ENCODE data around the gene EYS. TPM values are rescaled to one million over a fixed set of nuclear protein-coding genes. Genes with fewer than 3 reads are reported as not detected.

EYS gene
- total RNA-seq, 1 experiment from 2014 or later = 1.5 TPM

GRCh38 chr6:64665137-64665536, 1041.9 kb downstream of the EYS start:
- ChIA-PET CTCF (no interaction called here), POLR2A (no interaction called here)
- H3K9me3 Mint-ChIP-seq (ENCODE audit: unreplicated experiment) = peaks cover 7% of the 10 kb centered on the region
- BruUV-seq (replicated peaks) = no TSS peak
- no peak overlapping the region for H3K4me3 Mint-ChIP-seq (ENCODE audit: unreplicated experiment)
- no peak overlapping the region for H3K27ac Mint-ChIP-seq (ENCODE audit: low read depth, unreplicated experiment)
- intact Hi-C loops (cut with micrococcal nuclease) = no loop called here
- DNase-seq (ENCODE audit: unreplicated experiment) = no peak
- TF ChIP-seq, protein P1, sequence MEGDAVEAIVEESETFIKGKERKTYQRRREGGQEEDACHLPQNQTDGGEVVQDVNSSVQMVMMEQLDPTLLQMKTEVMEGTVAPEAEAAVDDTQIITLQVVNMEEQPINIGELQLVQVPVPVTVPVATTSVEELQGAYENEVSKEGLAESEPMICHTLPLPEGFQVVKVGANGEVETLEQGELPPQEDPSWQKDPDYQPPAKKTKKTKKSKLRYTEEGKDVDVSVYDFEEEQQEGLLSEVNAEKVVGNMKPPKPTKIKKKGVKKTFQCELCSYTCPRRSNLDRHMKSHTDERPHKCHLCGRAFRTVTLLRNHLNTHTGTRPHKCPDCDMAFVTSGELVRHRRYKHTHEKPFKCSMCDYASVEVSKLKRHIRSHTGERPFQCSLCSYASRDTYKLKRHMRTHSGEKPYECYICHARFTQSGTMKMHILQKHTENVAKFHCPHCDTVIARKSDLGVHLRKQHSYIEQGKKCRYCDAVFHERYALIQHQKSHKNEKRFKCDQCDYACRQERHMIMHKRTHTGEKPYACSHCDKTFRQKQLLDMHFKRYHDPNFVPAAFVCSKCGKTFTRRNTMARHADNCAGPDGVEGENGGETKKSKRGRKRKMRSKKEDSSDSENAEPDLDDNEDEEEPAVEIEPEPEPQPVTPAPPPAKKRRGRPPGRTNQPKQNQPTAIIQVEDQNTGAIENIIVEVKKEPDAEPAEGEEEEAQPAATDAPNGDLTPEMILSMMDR (IDR thresholded peaks at IDR 0.05; ENCODE audit: unreplicated experiment) = no peak
- H3K36me3 Mint-ChIP-seq (ENCODE audit: insufficient read depth, unreplicated experiment) = no peaks in the 10 kb centered on the region
- no peaks in the 10 kb centered on the region for H3K27me3 Mint-ChIP-seq (ENCODE audit: insufficient read depth, unreplicated experiment)
- no peaks in the 10 kb centered on the region for H3K4me1 Mint-ChIP-seq (ENCODE audit: insufficient read depth, unreplicated experiment)

DNA sequence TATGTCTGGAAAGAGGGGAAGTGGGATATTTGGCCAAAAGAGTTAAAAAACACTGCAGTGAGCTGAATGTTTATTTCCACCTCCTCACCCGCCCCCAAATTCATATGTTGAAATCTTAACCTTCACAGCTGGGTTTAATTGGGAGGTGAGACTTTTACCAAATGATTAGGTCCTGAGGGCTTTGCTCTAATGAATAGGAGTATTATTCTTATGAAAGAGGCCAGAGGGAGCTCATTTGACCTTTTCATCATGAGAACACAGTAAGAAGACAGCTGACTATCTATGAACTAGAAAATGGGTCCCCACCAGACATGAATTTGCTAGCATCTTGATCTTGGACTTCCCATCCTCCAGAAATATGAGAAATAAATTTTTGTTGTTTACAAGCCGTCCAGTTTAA, 1042.5 kb downstream of the EYS start:
- Mint-ChIP-seq H3K27ac (ENCODE audit: low read depth, unreplicated experiment) (no peak overlapping the region), H3K4me3 (ENCODE audit: unreplicated experiment) (no peak overlapping the region), H3K4me1 (ENCODE audit: insufficient read depth, unreplicated experiment) (no peaks in the 10 kb centered on the region), H3K27me3 (ENCODE audit: insufficient read depth, unreplicated experiment) (no peaks in the 10 kb centered on the region), H3K36me3 (ENCODE audit: insufficient read depth, unreplicated experiment) (no peaks in the 10 kb centered on the region), H3K9me3 (ENCODE audit: unreplicated experiment) (peaks cover 7% of the 10 kb centered on the region)
- intact Hi-C loops (cut with micrococcal nuclease) = no loop called here
- no peak for DNase-seq (ENCODE audit: unreplicated experiment)
- TF ChIP-seq, protein P1 (IDR thresholded peaks at IDR 0.05; ENCODE audit: unreplicated experiment) = no peak
- ChIA-PET POLR2A (no interaction called here), CTCF (interaction anchor here (0.6 kb wide), 1 partner anchor 14 kb away, joined by 4 read pairs; no protein-coding TSS in a partner anchor)
- no TSS peak for BruUV-seq (replicated peaks)

- H3K9me3 Mint-ChIP-seq (ENCODE audit: unreplicated experiment) = no peaks in the 10 kb centered on the region
- H3K27ac Mint-ChIP-seq (ENCODE audit: low read depth, unreplicated experiment) = no peak overlapping the region
- POLR2A ChIA-PET = interaction anchor here (0.6 kb wide), 1 partner anchor 505 kb away, joined by 3 read pairs; no protein-coding TSS in a partner anchor
- no peak overlapping the region for H3K4me3 Mint-ChIP-seq (ENCODE audit: unreplicated experiment)
- DNase-seq (ENCODE audit: unreplicated experiment) = no peak
- no peaks in the 10 kb centered on the region for H3K36me3 Mint-ChIP-seq (ENCODE audit: insufficient read depth, unreplicated experiment)
- no TSS peak for BruUV-seq (replicated peaks)
- TF ChIP-seq, protein P1 (IDR thresholded peaks at IDR 0.05; ENCODE audit: unreplicated experiment) = no peak
- intact Hi-C loops (cut with micrococcal nuclease) = no loop called here
- no peaks in the 10 kb centered on the region for H3K4me1 Mint-ChIP-seq (ENCODE audit: insufficient read depth, unreplicated experiment)
- CTCF ChIA-PET = interaction anchor here (0.5 kb wide), 1 partner anchor 11 kb away, joined by 5 read pairs; no protein-coding TSS in a partner anchor
- H3K27me3 Mint-ChIP-seq (ENCODE audit: insufficient read depth, unreplicated experiment) = no peaks in the 10 kb centered on the region
These were observed 1063.0 kb downstream of the EYS start for GRCh38 chr6:64644024-64644423.

DNA sequence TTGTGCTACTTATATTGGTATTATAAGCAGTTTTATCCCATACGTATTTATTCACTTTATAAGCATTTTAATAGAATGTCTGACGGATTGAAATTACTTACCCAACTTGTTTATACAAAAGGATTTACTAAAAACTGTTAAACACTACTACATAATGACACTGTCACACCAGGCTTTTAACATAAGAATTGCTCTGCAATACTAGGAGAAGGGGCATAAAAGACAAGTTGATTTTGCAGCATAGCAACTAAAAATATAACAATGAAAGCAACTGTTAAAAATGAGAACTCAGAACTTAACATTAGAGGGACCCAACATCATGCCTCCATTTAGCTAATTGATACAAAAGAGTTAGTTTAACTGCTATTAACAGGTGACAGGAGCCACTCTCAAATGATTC, 1076.1 kb downstream of the EYS start:
- no peaks in the 10 kb centered on the region for H3K4me1 Mint-ChIP-seq (ENCODE audit: insufficient read depth, unreplicated experiment)
- ChIA-PET POLR2A (interaction anchor here (0.6 kb wide), 1 partner anchor 57 kb away, joined by 3 read pairs; no protein-coding TSS in a partner anchor), CTCF (no interaction called here)
- TF ChIP-seq, protein P1 (IDR thresholded peaks at IDR 0.05; ENCODE audit: unreplicated experiment) = no peak
- H3K4me3 Mint-ChIP-seq (ENCODE audit: unreplicated experiment) = no peak overlapping the region
- H3K36me3 Mint-ChIP-seq (ENCODE audit: insufficient read depth, unreplicated experiment) = no peaks in the 10 kb centered on the region
- no TSS peak for BruUV-seq (replicated peaks)
- H3K9me3 Mint-ChIP-seq (ENCODE audit: unreplicated experiment) = no peaks in the 10 kb centered on the region
- H3K27me3 Mint-ChIP-seq (ENCODE audit: insufficient read depth, unreplicated experiment) = no peaks in the 10 kb centered on the region
- no peak overlapping the region for H3K27ac Mint-ChIP-seq (ENCODE audit: low read depth, unreplicated experiment)
- DNase-seq (ENCODE audit: unreplicated experiment) = no peak
- intact Hi-C loops (cut with micrococcal nuclease) = no loop called here

Measured in MCF 10A (cell line).